GM21576 (cell line): ENCODE results near the gene RNF227.
"Not testable (repeated sequence)": the region's sequence is repeated elsewhere in the genome, so short reads cannot be mapped to it uniquely, and the experiment has no call there.

Source experiments
- ATAC-seq: cut with Tn5 transposase; IDR thresholded peaks from one replicate; pipeline ENCODE4 v1.9.1; 2021; ENCODE audit warnings: mild to moderate bottlenecking, moderate library complexity; ENCODE audit not compliant: unreplicated experiment

RNF227 gene

DNA sequence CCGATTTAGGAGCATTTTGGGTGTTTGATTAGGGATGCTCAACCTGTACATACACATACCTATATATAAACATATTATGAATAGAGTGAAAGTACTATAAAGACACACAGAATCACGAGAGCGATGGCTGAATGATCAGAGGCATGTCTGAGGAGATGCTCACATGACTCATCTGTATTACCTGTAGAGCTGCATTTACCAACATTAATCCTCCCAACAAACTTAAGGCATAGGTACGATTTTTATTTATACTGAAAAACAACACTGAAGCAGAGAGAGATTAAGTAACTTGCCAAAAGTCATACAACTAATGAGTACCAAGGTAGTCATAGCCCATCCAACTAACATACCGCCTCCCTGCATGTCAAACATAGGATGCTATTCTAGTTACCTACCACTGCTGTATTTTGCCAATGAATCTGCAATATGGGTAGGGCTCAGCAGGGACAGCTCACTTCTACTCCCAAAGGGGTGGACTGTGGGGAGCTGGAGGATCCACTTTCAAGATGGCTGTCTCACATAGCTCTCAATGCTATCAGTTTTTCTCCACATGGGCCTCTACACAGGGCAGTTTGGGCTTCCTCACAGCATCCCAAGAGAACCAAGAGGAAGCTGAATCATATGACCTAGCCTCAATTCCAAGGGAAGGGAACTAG, 51.0 kb downstream of the RNF227 start:
- ATAC-seq = no peak

DNA sequence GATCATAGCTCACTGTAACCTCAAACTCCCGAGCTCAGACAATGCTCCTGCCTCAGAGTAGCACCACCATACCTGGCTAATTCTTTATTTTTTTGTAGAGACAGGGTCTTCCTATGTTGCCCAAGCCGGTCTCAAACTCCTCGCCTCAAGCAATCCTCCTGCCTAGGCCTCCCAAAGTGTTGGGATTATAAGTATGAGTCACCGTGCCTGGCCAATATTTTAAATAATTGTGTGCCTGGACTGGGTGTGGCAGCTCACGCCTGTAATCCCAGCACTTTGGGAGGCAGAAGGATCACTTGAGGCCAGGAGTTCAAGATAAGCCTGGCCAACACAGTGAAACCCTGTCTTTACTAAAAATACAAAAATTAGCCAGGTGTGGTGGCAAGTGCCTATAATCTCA, 51.7 kb downstream of the RNF227 start:
- not testable (repeated sequence) for ATAC-seq
